SU-DHL-6 (cell line): Measurements from ENCODE around the gene GRB10.
"Not testable (repeated sequence)": the region's sequence is repeated elsewhere in the genome, so short reads cannot be mapped to it uniquely, and the experiment has no call there.

Experiments used
- H2AFZ ChIP-seq: fragments of 200-600 bp; sonication (generic); 2 replicates; pipeline ENCODE4 v1.6.1; 2014; ENCODE audit warnings: low read depth, mild to moderate bottlenecking, moderate library complexity, mixed read lengths, antibody characterized with exemption, low read length; ENCODE audit not compliant: severe bottlenecking
- H3F3A ChIP-seq: fragments of 200-600 bp; shearing (Covaris generic); 2 replicates; pipeline ENCODE4 v1.6.0; 2016; ENCODE audit warnings: antibody characterized with exemption, mild to moderate bottlenecking; ENCODE audit not compliant: insufficient read depth
- H3K27ac ChIP-seq: fragments of 200-600 bp; sonication (generic); 2 replicates; pipeline ENCODE4 v1.5.1; 2016; ENCODE audit warnings: low read depth, mild to moderate bottlenecking, low read length, moderate library complexity, mixed read lengths
- H3K27me3 ChIP-seq: fragments of 200-600 bp; sonication (generic), shearing (Covaris generic); 2 replicates; pipeline ENCODE4 v1.6.0; 2014; ENCODE audit warnings: mild to moderate bottlenecking, low read length
- H3K36me3 ChIP-seq: fragments of 200-600 bp; sonication (generic); 2 replicates; pipeline ENCODE4 v1.6.1; 2014; ENCODE audit warnings: mild to moderate bottlenecking, low read length, mixed read lengths
- H3K4me2 ChIP-seq: fragments of 300-600, 200-600 bp; shearing (Covaris generic), sonication (generic); 2 replicates; pipeline ENCODE4 v1.6.0; 2014; ENCODE audit warnings: low read length, low read depth, mild to moderate bottlenecking; ENCODE audit not compliant: poor library complexity, severe bottlenecking
- H3K4me3 ChIP-seq: fragments of 200-600 bp; sonication (generic); 2 replicates; pipeline ENCODE4 v1.5.1; 2014; ENCODE audit warnings: antibody characterized with exemption, low read length, mild to moderate bottlenecking, mixed read lengths; ENCODE audit not compliant: insufficient read depth, poor library complexity, severe bottlenecking
- H3K79me2 ChIP-seq: fragments of 200-600 bp; sonication (generic); 2 replicates; pipeline ENCODE4 v1.6.1; 2014; ENCODE audit warnings: mild to moderate bottlenecking, low read length, moderate library complexity; ENCODE audit not compliant: insufficient read depth
- H3K9ac ChIP-seq: fragments of 200-600 bp; sonication (generic); 2 replicates; pipeline ENCODE4 v1.7.0; 2014; ENCODE audit warnings: mild to moderate bottlenecking, low read length
- H3K9me2 ChIP-seq: fragments of 200-600 bp; sonication (generic); replicated peaks from 2 replicates; pipeline ENCODE4 v1.6.1; 2014; ENCODE audit warnings: low read length; ENCODE audit not compliant: insufficient read depth
- H3K9me3 ChIP-seq: fragments of 200-600 bp; sonication (generic); 2 replicates; pipeline ENCODE4 v1.6.1; 2014; ENCODE audit warnings: low read length, mixed read lengths; ENCODE audit not compliant: insufficient read depth
- H4K20me1 ChIP-seq: fragments of 200-600 bp; sonication (generic); 2 replicates; pipeline ENCODE4 v1.6.1; 2014; ENCODE audit warnings: low read depth, mild to moderate bottlenecking, antibody characterized with exemption, low read length, moderate library complexity, mixed read lengths
- EZH2phosphoT487 ChIP-seq: fragments of 200-600 bp; sonication (generic), shearing (Covaris generic); conservative IDR thresholded peaks from 2 replicates; pipeline ENCODE4 v1.6.1; 2018; ENCODE audit warnings: mild to moderate bottlenecking, antibody characterized with exemption, low read length, moderate library complexity, mixed read lengths
- TF ChIP-seq, protein P1 (sequence below): fragments of 200-600 bp; sonication (generic); IDR thresholded peaks from one replicate; pipeline ENCODE4 v1.5.1; 2017; ENCODE audit warnings: antibody characterized with exemption, mild to moderate bottlenecking, low read length, moderate library complexity; ENCODE audit not compliant: insufficient read depth, poor library complexity, severe bottlenecking

Gene GRB10

DNA sequence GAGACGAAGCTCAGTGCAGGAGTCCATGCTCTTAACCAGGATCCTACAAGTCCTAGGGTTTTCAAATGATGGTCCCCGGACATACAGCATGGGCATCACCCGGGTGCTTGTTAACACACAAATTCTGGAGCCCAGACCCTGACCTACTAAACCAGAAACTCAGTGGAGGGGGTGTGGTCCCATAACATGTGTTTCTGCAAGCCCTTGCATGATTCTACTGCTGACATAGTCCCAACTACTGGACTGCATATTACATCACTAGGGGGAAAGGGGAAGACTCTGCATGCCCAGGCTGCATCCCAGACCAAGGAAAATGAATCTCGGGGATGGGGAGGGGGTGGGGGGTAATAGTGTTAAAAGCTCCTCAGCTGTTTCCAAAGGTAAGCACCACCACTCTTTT lies 40.3 kb downstream of the GRB10 start:
- Histone ChIP-seq H3K27me3 (no peaks in the 10 kb centered on the region), H3K36me3 (no peaks in the 10 kb centered on the region), H3K27ac (no peak overlapping the region), H3K4me3 (no peak overlapping the region), H3K4me2 (no peak overlapping the region), H3K79me2 (no peaks in the 10 kb centered on the region), H4K20me1 (no peaks in the 10 kb centered on the region), H2AFZ (no peak overlapping the region), H3K9me3 (no peaks in the 10 kb centered on the region), H3K9ac (no peak overlapping the region), H3F3A (no peaks in the 10 kb centered on the region), H3K9me2 (no peaks in the 10 kb centered on the region)
- TF ChIP-seq, protein P1, sequence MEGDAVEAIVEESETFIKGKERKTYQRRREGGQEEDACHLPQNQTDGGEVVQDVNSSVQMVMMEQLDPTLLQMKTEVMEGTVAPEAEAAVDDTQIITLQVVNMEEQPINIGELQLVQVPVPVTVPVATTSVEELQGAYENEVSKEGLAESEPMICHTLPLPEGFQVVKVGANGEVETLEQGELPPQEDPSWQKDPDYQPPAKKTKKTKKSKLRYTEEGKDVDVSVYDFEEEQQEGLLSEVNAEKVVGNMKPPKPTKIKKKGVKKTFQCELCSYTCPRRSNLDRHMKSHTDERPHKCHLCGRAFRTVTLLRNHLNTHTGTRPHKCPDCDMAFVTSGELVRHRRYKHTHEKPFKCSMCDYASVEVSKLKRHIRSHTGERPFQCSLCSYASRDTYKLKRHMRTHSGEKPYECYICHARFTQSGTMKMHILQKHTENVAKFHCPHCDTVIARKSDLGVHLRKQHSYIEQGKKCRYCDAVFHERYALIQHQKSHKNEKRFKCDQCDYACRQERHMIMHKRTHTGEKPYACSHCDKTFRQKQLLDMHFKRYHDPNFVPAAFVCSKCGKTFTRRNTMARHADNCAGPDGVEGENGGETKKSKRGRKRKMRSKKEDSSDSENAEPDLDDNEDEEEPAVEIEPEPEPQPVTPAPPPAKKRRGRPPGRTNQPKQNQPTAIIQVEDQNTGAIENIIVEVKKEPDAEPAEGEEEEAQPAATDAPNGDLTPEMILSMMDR, result no peak
- no peak for TF ChIP-seq EZH2phosphoT487

DNA sequence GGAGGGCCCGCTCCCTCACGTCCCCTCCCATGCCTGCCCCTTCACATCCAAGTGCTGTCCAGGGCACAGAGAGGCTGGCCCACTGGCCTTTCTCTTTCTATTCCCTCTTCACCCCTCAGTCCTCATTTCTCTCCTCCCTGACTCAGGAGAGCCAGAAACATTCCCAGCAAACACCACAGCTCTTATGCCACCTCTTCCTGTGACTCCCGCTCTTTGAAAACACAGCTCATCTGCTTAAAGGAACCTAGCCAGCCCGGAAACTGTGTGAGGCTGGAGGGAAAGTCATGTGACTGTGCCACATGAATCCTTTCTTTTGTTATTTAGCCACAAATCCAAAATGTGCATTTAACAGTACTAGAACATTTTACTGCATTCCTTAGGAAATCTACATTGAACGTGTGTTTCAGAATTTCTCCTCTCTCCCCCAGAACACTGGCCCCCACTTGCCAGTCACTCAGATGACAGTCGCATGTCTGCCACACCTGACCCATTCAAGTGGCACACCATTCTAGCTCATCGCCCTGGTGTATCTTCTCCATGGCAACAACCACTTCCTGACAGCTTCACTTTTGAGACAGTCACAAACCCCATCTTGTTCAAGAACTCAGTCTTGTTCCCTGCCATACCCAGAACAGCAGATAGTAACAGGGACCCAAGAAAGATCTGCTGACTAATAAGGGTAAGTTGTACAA lies 42.8 kb downstream of the GRB10 start:
- Histone ChIP-seq H4K20me1 (no peaks in the 10 kb centered on the region), H2AFZ (no peak overlapping the region), H3K36me3 (no peaks in the 10 kb centered on the region), H3K4me2 (no peak overlapping the region), H3K4me3 (no peak overlapping the region), H3K9me2 (no peaks in the 10 kb centered on the region), H3K27me3 (no peaks in the 10 kb centered on the region), H3K27ac (no peak overlapping the region), H3F3A (no peaks in the 10 kb centered on the region), H3K9ac (no peak overlapping the region), H3K9me3 (no peaks in the 10 kb centered on the region), H3K79me2 (no peaks in the 10 kb centered on the region)
- TF ChIP-seq, protein P1, result no peak
- no peak for TF ChIP-seq EZH2phosphoT487

DNA sequence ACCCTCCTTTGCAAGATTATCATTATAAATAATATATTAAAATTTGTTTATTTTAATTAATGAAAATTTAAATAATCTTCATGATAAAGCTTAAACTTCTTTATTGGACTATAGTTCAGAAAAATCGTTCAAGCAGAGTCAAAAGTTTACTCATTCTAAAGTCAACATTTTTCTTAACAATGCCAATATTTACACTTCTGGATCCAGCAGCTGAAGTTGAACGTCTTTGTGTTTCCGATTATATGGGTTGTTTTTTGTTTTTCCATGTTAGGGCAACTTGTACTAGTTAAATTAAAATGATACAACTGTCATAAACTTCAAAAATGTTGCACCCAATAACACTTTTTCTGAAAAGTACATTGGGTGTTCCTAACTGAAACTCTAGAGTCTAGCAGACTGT lies 43.8 kb downstream of the GRB10 start:
- no peaks in the 10 kb centered on the region for H4K20me1 ChIP-seq
- H3K9ac ChIP-seq, result no peak overlapping the region
- no peak overlapping the region for H3K4me3 ChIP-seq
- no peaks in the 10 kb centered on the region for H3K27me3 ChIP-seq
- H2AFZ ChIP-seq, result no peak overlapping the region
- H3K4me2 ChIP-seq, result no peak overlapping the region
- H3K36me3 ChIP-seq, result no peaks in the 10 kb centered on the region
- H3F3A ChIP-seq, result no peaks in the 10 kb centered on the region
- TF ChIP-seq, protein P1, result no peak
- no peak for TF ChIP-seq EZH2phosphoT487
- H3K9me3 ChIP-seq, result no peaks in the 10 kb centered on the region
- H3K27ac ChIP-seq, result no peak overlapping the region
- no peaks in the 10 kb centered on the region for H3K79me2 ChIP-seq
- no peaks in the 10 kb centered on the region for H3K9me2 ChIP-seq

DNA sequence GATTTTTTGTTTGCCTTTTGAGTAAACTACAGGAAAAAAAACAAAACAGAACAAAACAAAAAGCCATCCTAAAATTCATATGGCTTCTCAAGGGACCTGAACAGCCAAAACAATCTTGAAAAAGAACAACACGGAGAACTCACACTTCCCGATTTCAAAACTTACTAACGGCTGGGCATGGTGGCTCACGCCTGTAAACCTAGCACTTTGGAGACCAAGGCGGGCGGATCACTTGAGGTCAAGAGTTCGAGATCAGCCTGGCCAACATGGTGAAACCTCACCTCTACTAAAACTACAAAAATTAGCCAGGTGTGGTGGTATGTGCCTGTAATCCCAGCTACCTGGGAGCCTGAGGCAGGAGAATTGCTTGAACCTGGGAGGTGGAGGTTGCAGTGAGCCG lies 46.9 kb downstream of the GRB10 start:
- H3K9me2 ChIP-seq, H3K4me3 ChIP-seq, H4K20me1 ChIP-seq, H3K36me3 ChIP-seq, H3K4me2 ChIP-seq, H3F3A ChIP-seq, H3K9me3 ChIP-seq, H3K27me3 ChIP-seq, H3K9ac ChIP-seq, H2AFZ ChIP-seq, H3K79me2 ChIP-seq, H3K27ac ChIP-seq: not testable (repeated sequence)
